Activated CD8-positive, alpha-beta memory T cell treated with anti-CD3 and anti-CD28 coated beads, Interleukin-2, amount 50 U/mL, for 24 hours (primary cell): ENCODE results near the gene COL11A1.

ENCODE experiments used
- DNase-seq: peaks from one replicate; pipeline ENCODE4 v3.0.0-alpha.2; 2020; ENCODE audit errors: extremely low read depth

The COL11A1 gene

GRCh38 chr1:102901996-102902395 lies 206.3 kb downstream of the COL11A1 start:
- no peak for DNase-seq

GRCh38 chr1:102899935-102900334 lies 208.4 kb downstream of the COL11A1 start:
- DNase-seq = no peak

- no peak for DNase-seq
These were observed 210.8 kb downstream of the COL11A1 start for GRCh38 chr1:102897557-102897956.

GRCh38 chr1:102896771-102897170 lies 211.6 kb downstream of the COL11A1 start:
- no peak for DNase-seq

- no peak for DNase-seq
These were observed 212.0 kb downstream of the COL11A1 start for GRCh38 chr1:102896286-102896685.

- DNase-seq = no peak
These were observed 216.3 kb downstream of the COL11A1 start for GRCh38 chr1:102891868-102892625.

GRCh38 chr1:102886638-102887037 lies 221.7 kb downstream of the COL11A1 start:
- DNase-seq = no peak

- no peak for DNase-seq
These were observed 224.1 kb downstream of the COL11A1 start for GRCh38 chr1:102884238-102884637.

- no peak for DNase-seq
These were observed 228.8 kb downstream of the COL11A1 start for GRCh38 chr1:102879439-102879993.

GRCh38 chr1:102875756-102876155 lies 232.6 kb downstream of the COL11A1 start:
- DNase-seq = no peak

GRCh38 chr1:102872526-102872925 lies 235.8 kb downstream of the COL11A1 start:
- no peak for DNase-seq

- DNase-seq = no peak
These were observed 236.2 kb downstream of the COL11A1 start for GRCh38 chr1:102872097-102872496.

- no peak for DNase-seq
These were observed 244.6 kb downstream of the COL11A1 start for GRCh38 chr1:102863704-102864103.

GRCh38 chr1:102861247-102861646 lies 247.1 kb downstream of the COL11A1 start:
- no peak for DNase-seq

GRCh38 chr1:102858695-102859094 lies 249.6 kb downstream of the COL11A1 start:
- no peak for DNase-seq

- no peak for DNase-seq
These were observed 251.1 kb downstream of the COL11A1 start for GRCh38 chr1:102857251-102857650.

GRCh38 chr1:102853701-102854187 lies 254.6 kb downstream of the COL11A1 start:
- DNase-seq = no peak

GRCh38 chr1:102853136-102853535 lies 255.2 kb downstream of the COL11A1 start:
- DNase-seq = no peak

- DNase-seq = no peak
These were observed 255.7 kb downstream of the COL11A1 start for GRCh38 chr1:102852613-102853012.

GRCh38 chr1:102851616-102852015 lies 256.7 kb downstream of the COL11A1 start:
- no peak for DNase-seq

- no peak for DNase-seq
These were observed 265.7 kb downstream of the COL11A1 start for GRCh38 chr1:102842606-102843005.

GRCh38 chr1:102840741-102841140 lies 267.6 kb downstream of the COL11A1 start:
- no peak for DNase-seq

GRCh38 chr1:102838016-102838415 lies 270.3 kb downstream of the COL11A1 start:
- no peak for DNase-seq
